Choroid plexus epithelial cell (primary cell): ENCODE data around the gene TUBB1.

Experiments
- DNase-seq: peaks from one replicate; pipeline ENCODE4 v3.0.0-alpha.2; 2010; ENCODE audit warnings: low read depth
- H3K4me3 ChIP-seq: 2 replicates; pipeline ENCODE4 v1.5.1; 2011; ENCODE audit warnings: low read depth, mild to moderate bottlenecking, control low read depth, low read length, moderate library complexity
- CTCF ChIP-seq: conservative IDR thresholded peaks from 2 replicates; pipeline ENCODE4 v1.5.1; 2011; ENCODE audit warnings: low read depth, mild to moderate bottlenecking, control low read depth, inconsistent platforms, low read length, moderate library complexity

TUBB1 gene

GRCh38 chr20:58995461-58996225, 23.6 kb upstream of the TUBB1 start:
- no peak for DNase-seq
- H3K4me3 ChIP-seq, result no peak overlapping the region
- no peak for TF ChIP-seq CTCF

GRCh38 chr20:58996226-58996611, 23.0 kb upstream of the TUBB1 start:
- TF ChIP-seq CTCF, result no peak
- DNase-seq, result no peak
- H3K4me3 ChIP-seq, result no peak overlapping the region

- DNase-seq, result no peak
- no peak for TF ChIP-seq CTCF
- H3K4me3 ChIP-seq, result no peak overlapping the region
Observed at GRCh38 chr20:58997141-58997770, 22.0 kb upstream of the TUBB1 start.

- TF ChIP-seq CTCF, result no peak
- no peak for DNase-seq
- H3K4me3 ChIP-seq, result no peak overlapping the region
Observed at GRCh38 chr20:58998656-58999055, 20.6 kb upstream of the TUBB1 start.

GRCh38 chr20:59000326-59000725, 18.9 kb upstream of the TUBB1 start:
- no peak for DNase-seq
- no peak overlapping the region for H3K4me3 ChIP-seq
- no peak for TF ChIP-seq CTCF

- DNase-seq, result no peak
- TF ChIP-seq CTCF, result no peak
- H3K4me3 ChIP-seq, result no peak overlapping the region
Observed at GRCh38 chr20:59001068-59001448, 18.2 kb upstream of the TUBB1 start.

GRCh38 chr20:59001449-59002171, 17.6 kb upstream of the TUBB1 start:
- no peak overlapping the region for H3K4me3 ChIP-seq
- DNase-seq, result no peak
- TF ChIP-seq CTCF, result no peak
